ENCODE measurements around the gene NHS. TPM values are rescaled to one million over a fixed set of nuclear protein-coding genes. Genes with fewer than 3 reads are reported as not detected.

NHS gene
- total RNA-seq, 1 donor = 10.5 TPM

- H3K79me2 ChIP-seq (ENCODE audit: insufficient read depth, low read length) = no peaks in the 10 kb centered on the region
- peaks cover 15% of the 10 kb centered on the region for H4K20me1 ChIP-seq (ENCODE audit: insufficient read depth, low read length)
- H2AFZ ChIP-seq (ENCODE audit: low read length) = no peak overlapping the region
- H3K4me2 ChIP-seq (ENCODE audit: insufficient read depth, low read length) = no peak overlapping the region
- no peak overlapping the region for H3K27ac ChIP-seq (ENCODE audit: low read depth, low read length)
- TF ChIP-seq CTCF (IDR thresholded peaks at IDR 0.05; ENCODE audit: extremely low read depth, low read depth, low read length) = no peak
- H3K27me3 ChIP-seq (ENCODE audit: insufficient read depth, low read length) = no peaks in the 10 kb centered on the region
- DNase-seq (ENCODE audit: insufficient read length, low spot score, missing footprints) = no peak
- no peaks in the 10 kb centered on the region for H3K4me1 ChIP-seq (ENCODE audit: insufficient read depth, low read length)
- no peak overlapping the region for H3K4me3 ChIP-seq (ENCODE audit: insufficient read depth, low read length)
- H3K36me3 ChIP-seq (ENCODE audit: insufficient read depth, low read length) = no peaks in the 10 kb centered on the region
- no peaks in the 10 kb centered on the region for H3K9me3 ChIP-seq (ENCODE audit: low read depth, low read length)
These were observed 50.1 kb downstream of the NHS start for GRCh38 chrX:17425136-17425535.

GRCh38 chrX:17425551-17425950 is 50.6 kb downstream of the NHS start:
- no peaks in the 10 kb centered on the region for H3K4me1 ChIP-seq (ENCODE audit: insufficient read depth, low read length)
- H3K79me2 ChIP-seq (ENCODE audit: insufficient read depth, low read length) = peaks cover under 1% of the 10 kb centered on the region
- H3K4me2 ChIP-seq (ENCODE audit: insufficient read depth, low read length) = no peak overlapping the region
- H4K20me1 ChIP-seq (ENCODE audit: insufficient read depth, low read length) = peaks cover 15% of the 10 kb centered on the region
- H3K27ac ChIP-seq (ENCODE audit: low read depth, low read length) = no peak overlapping the region
- no peak for DNase-seq (ENCODE audit: insufficient read length, low spot score, missing footprints)
- no peak overlapping the region for H2AFZ ChIP-seq (ENCODE audit: low read length)
- no peaks in the 10 kb centered on the region for H3K9me3 ChIP-seq (ENCODE audit: low read depth, low read length)
- H3K4me3 ChIP-seq (ENCODE audit: insufficient read depth, low read length) = no peak overlapping the region
- TF ChIP-seq CTCF (IDR thresholded peaks at IDR 0.05; ENCODE audit: extremely low read depth, low read depth, low read length) = no peak
- H3K36me3 ChIP-seq (ENCODE audit: insufficient read depth, low read length) = no peaks in the 10 kb centered on the region
- H3K27me3 ChIP-seq (ENCODE audit: insufficient read depth, low read length) = no peaks in the 10 kb centered on the region

GRCh38 chrX:17431171-17431570 is 56.2 kb downstream of the NHS start:
- peaks cover 24% of the 10 kb centered on the region for H4K20me1 ChIP-seq (ENCODE audit: insufficient read depth, low read length)
- H3K79me2 ChIP-seq (ENCODE audit: insufficient read depth, low read length) = peaks cover 8% of the 10 kb centered on the region
- no peaks in the 10 kb centered on the region for H3K36me3 ChIP-seq (ENCODE audit: insufficient read depth, low read length)
- no peak overlapping the region for H3K4me3 ChIP-seq (ENCODE audit: insufficient read depth, low read length)
- no peak overlapping the region for H3K4me2 ChIP-seq (ENCODE audit: insufficient read depth, low read length)
- H2AFZ ChIP-seq (ENCODE audit: low read length) = no peak overlapping the region
- DNase-seq (ENCODE audit: insufficient read length, low spot score, missing footprints) = no peak
- no peak overlapping the region for H3K27ac ChIP-seq (ENCODE audit: low read depth, low read length)
- TF ChIP-seq CTCF (IDR thresholded peaks at IDR 0.05; ENCODE audit: extremely low read depth, low read depth, low read length) = no peak
- H3K9me3 ChIP-seq (ENCODE audit: low read depth, low read length) = no peaks in the 10 kb centered on the region
- H3K4me1 ChIP-seq (ENCODE audit: insufficient read depth, low read length) = no peaks in the 10 kb centered on the region
- H3K27me3 ChIP-seq (ENCODE audit: insufficient read depth, low read length) = no peaks in the 10 kb centered on the region

- Histone ChIP-seq H2AFZ (ENCODE audit: low read length) (no peak overlapping the region), H3K79me2 (ENCODE audit: insufficient read depth, low read length) (peaks cover 8% of the 10 kb centered on the region), H3K27ac (ENCODE audit: low read depth, low read length) (no peak overlapping the region), H3K36me3 (ENCODE audit: insufficient read depth, low read length) (no peaks in the 10 kb centered on the region), H3K4me3 (ENCODE audit: insufficient read depth, low read length) (no peak overlapping the region), H3K27me3 (ENCODE audit: insufficient read depth, low read length) (no peaks in the 10 kb centered on the region), H4K20me1 (ENCODE audit: insufficient read depth, low read length) (peaks cover 21% of the 10 kb centered on the region), H3K4me2 (ENCODE audit: insufficient read depth, low read length) (no peak overlapping the region), H3K4me1 (ENCODE audit: insufficient read depth, low read length) (no peaks in the 10 kb centered on the region), H3K9me3 (ENCODE audit: low read depth, low read length) (no peaks in the 10 kb centered on the region)
- no peak for DNase-seq (ENCODE audit: insufficient read length, low spot score, missing footprints)
- no peak for TF ChIP-seq CTCF (IDR thresholded peaks at IDR 0.05; ENCODE audit: extremely low read depth, low read depth, low read length)
These were observed 57.2 kb downstream of the NHS start for GRCh38 chrX:17432158-17432557.

Measured in osteoblast (primary cell).